NT2/D1 (cell line): Measurements from ENCODE around the gene RUVBL1.

Experiments used
- DNase-seq: peaks from one replicate; pipeline ENCODE4 v3.0.0-alpha.2; 2011; ENCODE audit warnings: low read depth, low spot score
- H3K27me3 ChIP-seq: 2 replicates; pipeline ENCODE4 v1.6.0; 2011; ENCODE audit warnings: mild to moderate bottlenecking; ENCODE audit not compliant: insufficient read length, insufficient read depth
- H3K36me3 ChIP-seq: 2 replicates; pipeline ENCODE4 v1.6.1; 2011; ENCODE audit warnings: mild to moderate bottlenecking, low read length, mixed read lengths; ENCODE audit not compliant: insufficient read depth, insufficient read length
- H3K4me1 ChIP-seq: 2 replicates; pipeline ENCODE4 v1.5.1; 2011; ENCODE audit not compliant: insufficient read depth, insufficient read length
- H3K4me3 ChIP-seq: 2 replicates; pipeline ENCODE4 v1.5.1; 2011; ENCODE audit warnings: low read depth; ENCODE audit not compliant: insufficient read length
- H3K9ac ChIP-seq: 2 replicates; pipeline ENCODE4 v1.6.0; 2011; ENCODE audit warnings: low read depth; ENCODE audit not compliant: insufficient read length
- H3K9me3 ChIP-seq: 2 replicates; pipeline ENCODE4 v1.5.1; 2011; ENCODE audit warnings: mild to moderate bottlenecking, low read length; ENCODE audit not compliant: insufficient read depth
- SUZ12 ChIP-seq: IDR thresholded peaks from 2 replicates; pipeline ENCODE4 v1.6.1; 2011; ENCODE audit not compliant: insufficient read length, insufficient read depth; ENCODE audit errors: extremely low read depth
- YY1 ChIP-seq: IDR thresholded peaks from 2 replicates; pipeline ENCODE4 v1.6.1; 2011; ENCODE audit not compliant: insufficient read length, insufficient read depth
- ZNF274 ChIP-seq: IDR thresholded peaks from 2 replicates; pipeline ENCODE4 v1.6.1; 2011; ENCODE audit warnings: mild to moderate bottlenecking, low read depth, low read length

Gene RUVBL1

GRCh38 chr3:128112357-128112968, 11.1 kb downstream of the RUVBL1 start:
- DNase-seq, result no peak
- peaks cover 3% of the 10 kb centered on the region for H3K4me1 ChIP-seq
- no peaks in the 10 kb centered on the region for H3K9me3 ChIP-seq
- H3K4me3 ChIP-seq, result no peak overlapping the region
- TF ChIP-seq SUZ12 (no peak), ZNF274 (no peak), YY1 (no peak)
- H3K27me3 ChIP-seq, result no peaks in the 10 kb centered on the region
- H3K9ac ChIP-seq, result no peak overlapping the region
- peaks cover 92% of the 10 kb centered on the region for H3K36me3 ChIP-seq

DNA sequence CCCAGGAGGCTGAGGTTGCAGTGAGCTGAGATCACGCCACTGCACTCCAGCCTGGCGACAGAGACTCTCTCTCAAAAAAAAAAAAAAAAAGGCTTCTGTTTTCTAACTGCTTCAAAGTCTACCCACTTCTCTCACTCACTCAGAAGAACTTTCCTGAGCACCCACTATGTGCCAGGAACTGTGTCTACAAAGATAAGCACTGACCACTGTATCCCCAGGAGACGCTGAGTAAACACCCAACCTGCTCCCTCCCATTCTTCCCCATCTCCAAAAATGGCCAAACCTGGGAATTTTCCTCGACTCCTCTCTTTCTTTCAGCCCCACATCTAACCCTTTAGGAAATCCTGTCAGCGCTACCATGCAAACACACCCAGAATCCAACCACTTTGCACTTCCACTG, 12.5 kb downstream of the RUVBL1 start:
- Histone ChIP-seq H3K36me3 (peaks cover 94% of the 10 kb centered on the region), H3K27me3 (no peaks in the 10 kb centered on the region), H3K4me1 (peaks cover 3% of the 10 kb centered on the region), H3K9ac (no peak overlapping the region), H3K4me3 (no peak overlapping the region), H3K9me3 (no peaks in the 10 kb centered on the region)
- DNase-seq, result no peak
- TF ChIP-seq SUZ12 (no peak), YY1 (no peak), ZNF274 (no peak)

- Histone ChIP-seq H3K27me3 (no peaks in the 10 kb centered on the region), H3K4me3 (no peak overlapping the region), H3K9me3 (no peaks in the 10 kb centered on the region), H3K9ac (no peak overlapping the region), H3K36me3 (peaks cover 91% of the 10 kb centered on the region), H3K4me1 (peaks cover 2% of the 10 kb centered on the region)
- TF ChIP-seq SUZ12, result no peak
- TF ChIP-seq ZNF274, result no peak
- TF ChIP-seq YY1, result no peak
- DNase-seq, result no peak
Observed at GRCh38 chr3:128107834-128108233, 15.8 kb downstream of the RUVBL1 start.

- Histone ChIP-seq H3K27me3 (no peaks in the 10 kb centered on the region), H3K4me3 (no peak overlapping the region), H3K9ac (no peak overlapping the region), H3K36me3 (peaks cover 95% of the 10 kb centered on the region), H3K4me1 (peaks cover 5% of the 10 kb centered on the region), H3K9me3 (no peaks in the 10 kb centered on the region)
- DNase-seq, result no peak
- TF ChIP-seq YY1, result no peak
- TF ChIP-seq ZNF274, result no peak
- no peak for TF ChIP-seq SUZ12
Observed at GRCh38 chr3:128103136-128103676, 20.4 kb downstream of the RUVBL1 start.

DNA sequence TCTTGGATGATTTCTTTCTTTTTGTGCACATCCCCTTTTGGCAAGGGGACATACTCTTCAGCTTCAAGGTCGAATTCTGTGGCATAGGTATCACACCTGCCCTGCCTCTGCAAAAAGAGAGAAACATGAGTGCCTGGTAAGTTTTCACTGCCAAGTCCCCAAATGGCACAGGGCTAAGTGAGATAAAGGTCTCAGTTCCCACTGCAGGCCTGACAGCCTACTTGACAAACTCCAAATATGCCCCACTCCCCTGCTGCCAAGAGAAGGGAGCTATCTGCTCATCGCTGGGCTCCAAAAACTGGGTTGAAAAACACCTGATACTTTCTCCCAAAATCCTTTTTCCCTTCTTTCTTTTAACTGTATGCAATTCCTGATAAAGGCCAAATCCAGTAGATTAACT, 23.0 kb downstream of the RUVBL1 start:
- peaks cover 10% of the 10 kb centered on the region for H3K4me1 ChIP-seq
- H3K4me3 ChIP-seq, result no peak overlapping the region
- no peaks in the 10 kb centered on the region for H3K9me3 ChIP-seq
- no peak overlapping the region for H3K9ac ChIP-seq
- H3K27me3 ChIP-seq, result no peaks in the 10 kb centered on the region
- no peak for DNase-seq
- H3K36me3 ChIP-seq, result peaks cover 95% of the 10 kb centered on the region
- no peak for TF ChIP-seq ZNF274
- no peak for TF ChIP-seq SUZ12
- no peak for TF ChIP-seq YY1

GRCh38 chr3:128100161-128100560, 23.5 kb downstream of the RUVBL1 start:
- Histone ChIP-seq H3K36me3 (peaks cover 95% of the 10 kb centered on the region), H3K4me3 (no peak overlapping the region), H3K4me1 (peaks cover 15% of the 10 kb centered on the region), H3K9me3 (no peaks in the 10 kb centered on the region), H3K9ac (no peak overlapping the region), H3K27me3 (no peaks in the 10 kb centered on the region)
- TF ChIP-seq YY1 (no peak), SUZ12 (no peak), ZNF274 (no peak)
- no peak for DNase-seq

GRCh38 chr3:128098234-128098633, 25.4 kb downstream of the RUVBL1 start:
- Histone ChIP-seq H3K9me3 (no peaks in the 10 kb centered on the region), H3K4me1 (peaks cover 15% of the 10 kb centered on the region), H3K36me3 (peaks cover 98% of the 10 kb centered on the region), H3K4me3 (no peak overlapping the region), H3K27me3 (no peaks in the 10 kb centered on the region), H3K9ac (no peak overlapping the region)
- no peak for TF ChIP-seq SUZ12
- no peak for TF ChIP-seq YY1
- no peak for TF ChIP-seq ZNF274
- DNase-seq, result no peak
